ENCODE data around the gene PYGM.

- TF ChIP-seq CTCF (IDR thresholded peaks at IDR 0.05; ENCODE audit: insufficient read depth, low read length, poor library complexity, severe bottlenecking) (no peak), EZH2phosphoT487 (conservative IDR thresholded peaks at IDR 0.05; ENCODE audit: low read length) (no peak)
Measured at GRCh38 chr11:64786308-64786707, 26.5 kb upstream of the PYGM start.
